GM12891 (cell line): Measurements from ENCODE around the gene KCNIP4.

Experiments
- DNase-seq: peaks from one replicate; pipeline ENCODE4 v3.0.0; 2011; ENCODE audit warnings: low spot score; ENCODE audit not compliant: insufficient read length
- FAIRE-seq: peaks from 2 replicates; lab custom pipeline; 2011; peaks lifted over from hg19 to GRCh38; lab: Jason Lieb, UNC
- PAX5 ChIP-seq: IDR thresholded peaks from 2 replicates; pipeline ENCODE4 v1.6.1; 2011; ENCODE audit warnings: low read length, moderate library complexity, mild to moderate bottlenecking; ENCODE audit not compliant: insufficient read depth, severe bottlenecking
- POLR2A ChIP-seq: IDR thresholded peaks from 2 replicates; pipeline ENCODE4 v1.6.1; 2011; ENCODE audit warnings: low read depth, low read length, control low read depth
- POLR2AphosphoS5 ChIP-seq: IDR thresholded peaks from 2 replicates; pipeline ENCODE4 v1.6.1; 2011; ENCODE audit warnings: low read depth, low read length, control low read depth
- POU2F2 ChIP-seq: IDR thresholded peaks from 2 replicates; pipeline ENCODE4 v1.6.1; 2011; ENCODE audit warnings: low read depth, mild to moderate bottlenecking, control low read depth, low read length, moderate library complexity
- SPI1 ChIP-seq: IDR thresholded peaks from 2 replicates; pipeline ENCODE4 v1.6.1; 2011; ENCODE audit warnings: low read depth, low read length, control low read depth
- TAF1 ChIP-seq: IDR thresholded peaks from 2 replicates; pipeline ENCODE4 v1.6.1; 2011; ENCODE audit warnings: low read depth, low read length, control low read depth

KCNIP4 gene

GRCh38 chr4:21002286-21002685, 946.3 kb downstream of the KCNIP4 start:
- DNase-seq (no peak), FAIRE-seq (no peak)
- no peak for TF ChIP-seq POU2F2
- no peak for TF ChIP-seq SPI1
- TF ChIP-seq POLR2A, result no peak
- no peak for TF ChIP-seq POLR2AphosphoS5
- TF ChIP-seq TAF1, result no peak
- no peak for TF ChIP-seq PAX5

GRCh38 chr4:21001490-21001889, 947.1 kb downstream of the KCNIP4 start:
- FAIRE-seq (no peak), DNase-seq (no peak)
- no peak for TF ChIP-seq TAF1
- TF ChIP-seq SPI1, result no peak
- no peak for TF ChIP-seq POU2F2
- no peak for TF ChIP-seq POLR2A
- TF ChIP-seq POLR2AphosphoS5, result no peak
- TF ChIP-seq PAX5, result no peak

- DNase-seq (no peak), FAIRE-seq (no peak)
- TF ChIP-seq PAX5, result no peak
- no peak for TF ChIP-seq POLR2A
- TF ChIP-seq TAF1, result no peak
- TF ChIP-seq POU2F2, result no peak
- TF ChIP-seq POLR2AphosphoS5, result no peak
- no peak for TF ChIP-seq SPI1
These were observed 950.7 kb downstream of the KCNIP4 start for GRCh38 chr4:20997886-20998285.

- no peak for FAIRE-seq
- no peak for TF ChIP-seq TAF1
- no peak for TF ChIP-seq PAX5
- no peak for TF ChIP-seq SPI1
- TF ChIP-seq POLR2A, result no peak
- no peak for TF ChIP-seq POU2F2
- no peak for TF ChIP-seq POLR2AphosphoS5
- no peak for DNase-seq
These were observed 953.0 kb downstream of the KCNIP4 start for GRCh38 chr4:20995610-20996009.

GRCh38 chr4:20995015-20995414, 953.6 kb downstream of the KCNIP4 start:
- TF ChIP-seq POLR2A (no peak), TAF1 (no peak), POLR2AphosphoS5 (no peak), POU2F2 (no peak), PAX5 (no peak), SPI1 (no peak)
- FAIRE-seq (no peak), DNase-seq (no peak)

- DNase-seq, result no peak
- TF ChIP-seq SPI1, result no peak
- TF ChIP-seq POLR2A, result no peak
- no peak for TF ChIP-seq POLR2AphosphoS5
- no peak for TF ChIP-seq POU2F2
- no peak for TF ChIP-seq TAF1
- no peak for TF ChIP-seq PAX5
- no peak for FAIRE-seq
These were observed 956.6 kb downstream of the KCNIP4 start for GRCh38 chr4:20992002-20992401.

- no peak for DNase-seq
- FAIRE-seq, result no peak
- no peak for TF ChIP-seq TAF1
- TF ChIP-seq PAX5, result no peak
- TF ChIP-seq SPI1, result no peak
These were observed 961.4 kb downstream of the KCNIP4 start for GRCh38 chr4:20987191-20987590.

GRCh38 chr4:20984576-20984836, 964.1 kb downstream of the KCNIP4 start:
- DNase-seq (no peak), FAIRE-seq (no peak)
- TF ChIP-seq POLR2A (no peak), TAF1 (no peak), POU2F2 (no peak), SPI1 (no peak), POLR2AphosphoS5 (no peak), PAX5 (no peak)

GRCh38 chr4:20983763-20984575, 964.6 kb downstream of the KCNIP4 start:
- DNase-seq (no peak), FAIRE-seq (no peak)
- TF ChIP-seq POLR2A (no peak), TAF1 (no peak), SPI1 (no peak)

GRCh38 chr4:20982544-20982943, 966.0 kb downstream of the KCNIP4 start:
- FAIRE-seq, result no peak

More at GRCh38 chr4:20982544-20982943, 966.0 kb downstream of the KCNIP4 start:
- DNase-seq, result no peak
- no peak for TF ChIP-seq POU2F2
- no peak for TF ChIP-seq POLR2A
- TF ChIP-seq SPI1, result no peak
- no peak for TF ChIP-seq POLR2AphosphoS5
- no peak for TF ChIP-seq PAX5
- TF ChIP-seq TAF1, result no peak
